ENCODE results near the gene HELZ. TPM values are rescaled to one million over a fixed set of nuclear protein-coding genes. Genes with fewer than 3 reads are reported as not detected.

The HELZ gene
- total RNA-seq, 1 donor = 89.8 TPM

- no peak overlapping the region for H3K4me3 ChIP-seq (ENCODE audit: low read depth, low read length)
- no peak for DNase-seq (ENCODE audit: low read depth)
- TF ChIP-seq CTCF (IDR thresholded peaks at IDR 0.05; ENCODE audit: insufficient read depth, low read depth, low read length) = no peak
Observed at GRCh38 chr17:67162771-67163170, 82.2 kb downstream of the HELZ start.

DNA sequence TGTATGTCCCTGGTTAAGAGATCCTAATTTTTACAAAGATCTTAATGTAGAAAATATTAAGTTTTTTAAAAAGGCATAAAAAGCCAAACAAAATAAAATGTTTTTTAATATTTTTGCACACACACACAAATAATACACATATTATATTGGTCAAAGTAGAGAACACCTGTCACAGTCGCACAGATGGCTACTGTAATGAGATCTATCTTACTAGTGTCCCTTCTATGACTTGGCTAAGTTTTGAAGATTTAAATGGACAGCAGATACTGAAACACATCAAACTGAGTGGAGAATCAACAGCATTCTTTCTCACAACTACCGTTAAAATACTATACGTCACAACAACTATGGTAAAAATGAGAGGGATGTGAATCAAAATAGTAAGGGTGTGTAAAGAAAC, 83.4 kb downstream of the HELZ start:
- H3K4me3 ChIP-seq (ENCODE audit: low read depth, low read length) = no peak overlapping the region
- DNase-seq (ENCODE audit: low read depth) = no peak
- TF ChIP-seq CTCF (IDR thresholded peaks at IDR 0.05; ENCODE audit: insufficient read depth, low read depth, low read length) = no peak

GRCh38 chr17:67160791-67161190, 84.2 kb downstream of the HELZ start:
- DNase-seq (ENCODE audit: low read depth) = no peak
- no peak for TF ChIP-seq CTCF (IDR thresholded peaks at IDR 0.05; ENCODE audit: insufficient read depth, low read depth, low read length)

GRCh38 chr17:67157732-67158639, 87.0 kb downstream of the HELZ start:
- TF ChIP-seq CTCF (IDR thresholded peaks at IDR 0.05; ENCODE audit: insufficient read depth, low read depth, low read length) = peak; percentile 52
- peak; percentile 54 for DNase-seq (ENCODE audit: low read depth)

More at GRCh38 chr17:67160791-67161190, 84.2 kb downstream of the HELZ start:
- H3K4me3 ChIP-seq (ENCODE audit: low read depth, low read length) = no peak overlapping the region

DNA sequence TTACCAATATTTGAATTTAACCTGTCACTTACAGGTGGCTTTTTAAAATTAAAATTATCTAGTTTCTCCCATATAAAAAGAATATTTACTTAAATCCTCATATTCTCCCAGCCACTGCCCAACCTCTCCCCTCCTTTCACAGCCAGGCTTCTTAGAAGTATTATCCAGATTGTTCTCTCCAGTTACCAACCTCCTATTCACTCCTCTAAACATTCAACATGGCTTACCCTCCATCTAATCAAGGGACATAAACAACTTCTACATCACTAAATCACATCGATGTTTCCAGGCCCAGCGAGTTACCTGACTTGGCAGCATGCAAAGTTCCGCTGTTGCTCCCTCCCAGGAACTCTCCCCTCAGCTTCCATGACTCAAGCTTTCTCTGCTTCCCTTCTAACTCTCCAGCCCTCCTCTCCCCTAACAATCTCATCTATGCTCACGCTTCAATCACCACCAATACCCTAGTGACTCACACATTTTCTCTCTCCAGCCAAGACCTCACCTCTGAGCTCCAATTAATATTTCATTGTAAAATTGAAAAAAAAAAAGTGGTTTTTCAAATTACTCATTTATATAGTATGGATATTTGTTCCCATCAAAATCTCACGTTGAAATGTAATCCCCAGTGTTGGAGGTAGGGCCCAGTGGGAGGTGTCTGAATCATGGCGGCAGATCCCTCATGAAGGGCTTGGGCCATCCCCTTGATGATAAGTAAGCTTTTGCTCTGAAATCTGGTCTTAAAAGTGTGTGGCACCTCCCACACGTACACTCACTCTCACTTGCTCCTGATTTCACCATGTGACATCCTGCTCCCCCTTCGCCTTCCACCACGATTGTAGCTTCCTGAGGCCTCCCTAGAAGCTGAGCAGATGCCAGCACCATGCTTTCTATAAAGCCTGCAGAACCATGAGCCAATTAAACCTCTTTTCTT, 88.5 kb downstream of the HELZ start:
- no peak overlapping the region for H3K4me3 ChIP-seq (ENCODE audit: low read depth, low read length)
- DNase-seq (ENCODE audit: low read depth) = no peak

More at GRCh38 chr17:67157732-67158639, 87.0 kb downstream of the HELZ start:
- no peak overlapping the region for H3K4me3 ChIP-seq (ENCODE audit: low read depth, low read length)

More for the DNA sequence above, 88.5 kb downstream of the HELZ start:
- TF ChIP-seq CTCF (IDR thresholded peaks at IDR 0.05; ENCODE audit: insufficient read depth, low read depth, low read length) = no peak

Data from fibroblast of villous mesenchyme (primary cell).